ENCODE data around the gene ZNF565. TPM values are rescaled to one million over a fixed set of nuclear protein-coding genes. Genes with fewer than 3 reads are reported as not detected.

Gene ZNF565
- total and polyA plus RNA-seq, 2 of the 13 experiments (the other 11 are each of a cell fraction or from before 2014, with no cell fraction given), result 1.8 to 5.2 TPM

- TF ChIP-seq HCFC1 (IDR thresholded peaks at IDR 0.05; ENCODE audit: low read depth, low read length), result no peak
- TF ChIP-seq ZMAT5 (CRISPR knock-in tag; IDR thresholded peaks at IDR 0.05; ENCODE audit: borderline replicate concordance, low read depth), result no peak
- no peak for TF ChIP-seq ZNF607 (CRISPR knock-in tag; IDR thresholded peaks at IDR 0.05; ENCODE audit: borderline replicate concordance)
- no peak for TF ChIP-seq ZBTB4 (CRISPR knock-in tag; IDR thresholded peaks at IDR 0.05; ENCODE audit: borderline replicate concordance)
- no peak for TF ChIP-seq HOXA5 (CRISPR knock-in tag; IDR thresholded peaks at IDR 0.05)
- TF ChIP-seq ISL2 (CRISPR knock-in tag; IDR thresholded peaks at IDR 0.05), result no peak
- no peak for TF ChIP-seq ZNF646 (CRISPR knock-in tag; IDR thresholded peaks at IDR 0.05)
- no peak for TF ChIP-seq ZBTB34 (CRISPR knock-in tag; IDR thresholded peaks at IDR 0.05)
- TF ChIP-seq DRAP1 (CRISPR knock-in tag; IDR thresholded peaks at IDR 0.05), result peak; percentile 90
- no peak for TF ChIP-seq ARNT2 (CRISPR knock-in tag; IDR thresholded peaks at IDR 0.05; ENCODE audit: low read depth)
- TF ChIP-seq CENPBD1 (CRISPR knock-in tag; IDR thresholded peaks at IDR 0.05; ENCODE audit: borderline replicate concordance, low read depth), result no peak
- peak; percentile 21; the same call in 1 of the 2 replicates for TF ChIP-seq SPEN (CRISPR knock-in tag; IDR thresholded peaks at IDR 0.05; ENCODE audit: low read depth)
- TF ChIP-seq ZNF766 (CRISPR knock-in tag; IDR thresholded peaks at IDR 0.05; ENCODE audit: borderline replicate concordance), result no peak
- TF ChIP-seq MXD4 (CRISPR knock-in tag; IDR thresholded peaks at IDR 0.05), result no peak
- TF ChIP-seq SP4 (CRISPR knock-in tag; IDR thresholded peaks at IDR 0.05), result peak; percentile 58; the same call in 1 of the 2 replicates
- TF ChIP-seq ZNF878 (CRISPR knock-in tag; IDR thresholded peaks at IDR 0.05), result no peak
These were observed 73.2 kb downstream of the ZNF565 start (continued) for GRCh38 chr19:36141039-36141927.

Data from HepG2 (cell line).